Natural killer cell (primary cell): ENCODE results near the gene BBS7. TPM values are rescaled to one million over a fixed set of nuclear protein-coding genes. Genes with fewer than 3 reads are reported as not detected.

Experiments
- ATAC-seq, 3 donors: fragments of 150-1000 bp in 2 of 3; fragments of 200-7000 bp in 1 of 3; cut with Tn5 transposase; 1 replicate in 1 of 3; 2 replicates in 2 of 3; pipeline ENCODE4 v1.10.0; 2021; ENCODE audit warnings: mild to moderate bottlenecking in 2 of 3, moderate library complexity in 2 of 3
- DNase-seq, 2 donors: peaks; one replicate each; pipeline versions ENCODE4 v3.0.0 to v3.0.0-alpha.2; 2013 to 2021; ENCODE audit warnings: mixed read lengths in 1 of 2
- H3K27ac ChIP-seq: one replicate; pipeline ENCODE4 v1.5.1; 2013; ENCODE audit warnings: mild to moderate bottlenecking, low read length
- H3K27me3 ChIP-seq: one replicate; pipeline ENCODE4 v1.6.1; 2013; ENCODE audit warnings: low read length; ENCODE audit not compliant: control insufficient read depth, insufficient read depth
- H3K36me3 ChIP-seq: one replicate; pipeline ENCODE4 v1.6.1; 2013; ENCODE audit warnings: low read length; ENCODE audit not compliant: control insufficient read depth, insufficient read depth
- H3K4me1 ChIP-seq: one replicate; pipeline ENCODE4 v1.6.1; 2013; ENCODE audit warnings: low read length; ENCODE audit not compliant: control insufficient read depth, insufficient read depth
- H3K4me3 ChIP-seq: one replicate; pipeline ENCODE4 v1.5.1; 2013; ENCODE audit warnings: low read length
- H3K9me3 ChIP-seq: one replicate; pipeline ENCODE4 v1.6.1; 2013; ENCODE audit warnings: low read length; ENCODE audit not compliant: control insufficient read depth, insufficient read depth
- H3K27ac Mint-ChIP-seq, 2 donors: one replicate each; pipeline ENCODE4 v1.8.0; 2022; ENCODE audit warnings: mild to moderate bottlenecking in 2 of 2, mixed read lengths in 2 of 2, moderate library complexity in 1 of 2
- H3K27me3 Mint-ChIP-seq, 2 donors: one replicate each; pipeline ENCODE4 v1.8.0; 2022; ENCODE audit warnings: low read depth in 2 of 2, mixed read lengths in 2 of 2
- H3K36me3 Mint-ChIP-seq: one replicate; pipeline ENCODE4 v1.8.0; 2022; ENCODE audit warnings: mixed read lengths
- H3K4me1 Mint-ChIP-seq, 2 donors: one replicate each; pipeline ENCODE4 v1.8.0; 2022; ENCODE audit warnings: mixed read lengths in 2 of 2
- H3K4me3 Mint-ChIP-seq: one replicate; pipeline ENCODE4 v1.8.0; 2022; ENCODE audit warnings: mild to moderate bottlenecking, moderate library complexity, mixed read lengths
- H3K9me3 Mint-ChIP-seq, 2 donors: one replicate each; pipeline ENCODE4 v1.8.0; 2022; ENCODE audit warnings: mixed read lengths in 2 of 2
- WGBS: methylation state at CpG from one replicate; pipeline ENCODE4 v1.1.7; 2013; ENCODE audit warnings: missing lambda C conversion rate; ENCODE audit not compliant: insufficient coverage; 5-methylcytosine and 5-hydroxymethylcytosine counted together
- intact Hi-C: fragments of 100-400 bp; cut with micrococcal nuclease; formaldehyde crosslinking; loops from one replicate; pipeline ENCODE4 v1.14.2; 2022
- total RNA-seq, 4 donors: library from RNA; stranded (reverse); fragments of 120-200 nt in 1 of 4; gene quantifications; one replicate each; pipeline versions ENCODE4 v1.2.3 to v1.2.4, GENCODE V29; 2013 to 2022
- TF ChIP-seq, protein P1 (sequence below): fragments of 200-600 bp; IDR thresholded peaks from one replicate; pipeline ENCODE4 v1.8.0; 2022; ENCODE audit warnings: antibody characterized with exemption

The BBS7 gene
- total RNA-seq, 3 donors from 2014 or later (not counting 1 experiment from before 2014, with no cell fraction given), result 3.6 to 7.5 (median 4.9) TPM

DNA sequence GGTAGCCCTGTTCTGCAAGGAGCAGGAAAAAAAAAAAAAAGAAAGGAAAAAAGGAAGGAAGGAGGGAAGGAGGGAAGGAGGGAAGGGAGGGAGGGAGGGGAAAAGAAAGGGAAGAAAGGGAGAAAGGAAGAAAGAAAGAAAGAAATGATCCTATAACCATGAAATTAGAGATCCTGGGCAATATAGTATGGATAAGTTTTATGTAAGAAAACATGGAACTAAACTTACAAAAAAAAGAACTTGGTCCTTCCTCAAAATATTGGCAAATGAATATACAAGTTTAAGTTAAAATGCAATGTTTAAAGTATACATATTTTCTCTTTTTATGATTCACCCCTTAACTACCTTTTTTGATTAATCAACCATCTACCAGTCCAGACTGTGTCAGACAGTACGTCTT is 18.9 kb downstream of the BBS7 start:
- TF ChIP-seq, protein P1, sequence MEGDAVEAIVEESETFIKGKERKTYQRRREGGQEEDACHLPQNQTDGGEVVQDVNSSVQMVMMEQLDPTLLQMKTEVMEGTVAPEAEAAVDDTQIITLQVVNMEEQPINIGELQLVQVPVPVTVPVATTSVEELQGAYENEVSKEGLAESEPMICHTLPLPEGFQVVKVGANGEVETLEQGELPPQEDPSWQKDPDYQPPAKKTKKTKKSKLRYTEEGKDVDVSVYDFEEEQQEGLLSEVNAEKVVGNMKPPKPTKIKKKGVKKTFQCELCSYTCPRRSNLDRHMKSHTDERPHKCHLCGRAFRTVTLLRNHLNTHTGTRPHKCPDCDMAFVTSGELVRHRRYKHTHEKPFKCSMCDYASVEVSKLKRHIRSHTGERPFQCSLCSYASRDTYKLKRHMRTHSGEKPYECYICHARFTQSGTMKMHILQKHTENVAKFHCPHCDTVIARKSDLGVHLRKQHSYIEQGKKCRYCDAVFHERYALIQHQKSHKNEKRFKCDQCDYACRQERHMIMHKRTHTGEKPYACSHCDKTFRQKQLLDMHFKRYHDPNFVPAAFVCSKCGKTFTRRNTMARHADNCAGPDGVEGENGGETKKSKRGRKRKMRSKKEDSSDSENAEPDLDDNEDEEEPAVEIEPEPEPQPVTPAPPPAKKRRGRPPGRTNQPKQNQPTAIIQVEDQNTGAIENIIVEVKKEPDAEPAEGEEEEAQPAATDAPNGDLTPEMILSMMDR, result no peak
- DNase-seq (no peak), ATAC-seq (no peak)
- Mint-ChIP-seq H3K4me3 (no peak overlapping the region), H3K27me3 (no peaks in the 10 kb centered on the region), H3K4me1 (no peaks in the 10 kb centered on the region), H3K27ac (no peak overlapping the region), H3K9me3 (no peaks in the 10 kb centered on the region), H3K36me3 (peaks cover 11% of the 10 kb centered on the region)
- no peaks in the 10 kb centered on the region for H3K4me1 ChIP-seq
- no peaks in the 10 kb centered on the region for H3K9me3 ChIP-seq
- no peak overlapping the region for H3K27ac ChIP-seq
- H3K4me3 ChIP-seq, result no peak overlapping the region
- no peaks in the 10 kb centered on the region for H3K27me3 ChIP-seq
- WGBS, result 86% methylated on average over 1 of the region's 1 CpG
- peaks cover 13% of the 10 kb centered on the region for H3K36me3 ChIP-seq
- intact Hi-C loops, result no loop called here

DNA sequence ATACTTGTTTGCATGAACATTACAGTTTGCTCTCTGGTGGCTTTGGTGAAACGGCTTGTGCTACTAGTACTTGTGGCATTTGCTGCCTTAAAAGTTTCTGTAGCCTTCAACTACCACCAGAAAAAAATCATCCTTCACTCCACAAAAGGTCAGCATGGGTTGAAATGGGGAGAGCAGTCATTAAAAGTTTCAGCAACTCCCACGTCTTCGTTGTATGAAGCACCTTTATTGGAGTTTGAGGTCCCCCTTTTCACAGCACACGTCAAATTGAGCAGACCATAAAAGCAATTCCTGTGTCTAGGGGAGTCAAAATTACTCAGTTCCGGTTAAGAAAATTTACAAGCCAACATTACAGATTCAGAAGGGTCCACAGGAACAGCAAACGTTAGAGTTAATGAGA is 23.6 kb downstream of the BBS7 start:
- Histone ChIP-seq H3K27ac (no peak overlapping the region), H3K9me3 (no peaks in the 10 kb centered on the region), H3K27me3 (no peaks in the 10 kb centered on the region), H3K36me3 (peaks cover 29% of the 10 kb centered on the region), H3K4me1 (no peaks in the 10 kb centered on the region), H3K4me3 (no peak overlapping the region)
- TF ChIP-seq, protein P1, result no peak
- Mint-ChIP-seq H3K27me3 (no peaks in the 10 kb centered on the region), H3K9me3 (no peaks in the 10 kb centered on the region), H3K27ac (no peak overlapping the region), H3K4me1 (no peaks in the 10 kb centered on the region), H3K36me3 (peaks cover 11% of the 10 kb centered on the region), H3K4me3 (no peak overlapping the region)
- no peak for DNase-seq
- intact Hi-C loops, result no loop called here
- 97% methylated on average over 4 of the region's 6 CpGs for WGBS
- no peak for ATAC-seq

DNA sequence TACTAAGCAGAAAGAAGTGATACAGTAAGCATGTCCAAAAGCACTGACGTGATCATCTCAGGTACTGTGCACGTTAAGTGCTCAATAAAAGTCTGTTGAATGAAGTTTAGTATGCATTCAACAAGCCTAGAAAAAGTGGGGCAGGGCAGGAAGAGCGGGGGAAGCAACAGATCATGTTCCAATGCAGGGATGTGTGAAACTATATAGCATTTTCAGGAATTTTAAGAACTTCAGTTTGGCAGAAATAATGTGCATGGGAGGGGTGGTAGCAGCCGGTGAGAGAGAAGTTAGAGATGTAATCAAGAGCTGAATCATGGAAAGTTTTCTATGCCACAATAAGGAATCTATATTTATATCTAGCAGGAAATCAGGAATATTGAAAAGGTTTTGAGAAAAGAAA is 27.4 kb downstream of the BBS7 start:
- TF ChIP-seq, protein P1, result no peak
- H3K36me3 Mint-ChIP-seq, result peaks cover 11% of the 10 kb centered on the region
- Histone ChIP-seq H3K4me3 (no peak overlapping the region), H3K27me3 (no peaks in the 10 kb centered on the region), H3K36me3 (peaks cover 24% of the 10 kb centered on the region), H3K27ac (no peak overlapping the region), H3K4me1 (no peaks in the 10 kb centered on the region), H3K9me3 (no peaks in the 10 kb centered on the region)
- no peak for DNase-seq
- intact Hi-C loops, result no loop called here
- no peaks in the 10 kb centered on the region for H3K4me1 Mint-ChIP-seq
- ATAC-seq, result no peak
- 97% methylated on average over 4 of the region's 4 CpGs for WGBS
- H3K27ac Mint-ChIP-seq, result no peak overlapping the region
- H3K9me3 Mint-ChIP-seq, result no peaks in the 10 kb centered on the region
- no peaks in the 10 kb centered on the region for H3K27me3 Mint-ChIP-seq
- H3K4me3 Mint-ChIP-seq, result no peak overlapping the region

DNA sequence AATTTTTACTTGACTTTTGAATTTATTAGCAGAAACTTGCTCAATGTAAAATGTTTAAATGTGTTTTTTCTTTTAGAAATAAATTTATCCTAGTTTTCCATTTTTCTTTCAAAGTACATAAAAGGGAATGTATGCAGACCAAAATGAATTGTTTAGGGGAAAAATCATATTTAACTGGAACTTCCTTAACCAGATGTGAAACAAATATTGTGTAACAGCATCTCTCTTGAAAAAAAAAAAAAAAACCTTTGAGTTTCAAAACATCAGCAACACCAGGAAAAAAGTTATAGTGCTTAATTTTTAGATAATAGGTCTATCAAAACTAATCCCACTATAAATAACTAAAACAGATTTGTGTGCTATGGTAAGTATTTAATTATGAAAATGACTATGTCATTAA is 32.1 kb downstream of the BBS7 start:
- Mint-ChIP-seq H3K9me3 (no peaks in the 10 kb centered on the region), H3K4me1 (no peaks in the 10 kb centered on the region), H3K36me3 (no peaks in the 10 kb centered on the region), H3K4me3 (no peak overlapping the region), H3K27me3 (no peaks in the 10 kb centered on the region), H3K27ac (no peak overlapping the region)
- H3K36me3 ChIP-seq, result peaks cover 13% of the 10 kb centered on the region
- no peaks in the 10 kb centered on the region for H3K9me3 ChIP-seq
- H3K4me1 ChIP-seq, result no peaks in the 10 kb centered on the region
- no peak overlapping the region for H3K4me3 ChIP-seq
- intact Hi-C loops, result no loop called here
- ATAC-seq (no peak), DNase-seq (no peak)
- H3K27me3 ChIP-seq, result no peaks in the 10 kb centered on the region
- no peak overlapping the region for H3K27ac ChIP-seq
- TF ChIP-seq, protein P1, result no peak
